IMR-90 (cell line): ENCODE results near the gene SLC39A6. TPM values are rescaled to one million over a fixed set of nuclear protein-coding genes. Genes with fewer than 3 reads are reported as not detected.
A peak's percentile ranks its signal among the peaks of the same experiment; 100 is the strongest.

ENCODE experiments used
- ATAC-seq: fragments of 200-7000 bp; cut with Tn5 transposase; 2 replicates; pipeline ENCODE4 v1.9.1; 2020; ENCODE audit warnings: low read depth, mild to moderate bottlenecking, moderate library complexity
- BruUV-seq: library from RNA; stranded (reverse); fragments of 400-500 nt; replicated peaks from 2 replicates; lab custom pipeline; 2021; lab: Mats Ljungman, UMichigan
- CTCF ChIA-PET: fragments of 300-600 bp; formaldehyde crosslinking; extraction: SDS; loops from one replicate; lab custom pipeline; 2021; ENCODE audit warnings: antibody characterized with exemption; lab: Yijun Ruan, JAX
- POLR2A ChIA-PET: fragments of 300-600 bp; sonication (Branson Sonifier 250); formaldehyde crosslinking; loops from one replicate; lab custom pipeline; 2022; ENCODE audit warnings: antibody characterized with exemption; ENCODE audit not compliant: unreplicated experiment; lab: Charles Lee
- DNase-seq: peaks from one replicate; pipeline ENCODE4 v3.0.0; 2013
- H2AFZ ChIP-seq: replicated peaks from 2 replicates; pipeline ENCODE3; 2013; ENCODE audit warnings: low read length, mild to moderate bottlenecking; ENCODE audit not compliant: poor library complexity
- H2AK5ac ChIP-seq: 2 replicates; pipeline ENCODE4 v1.6.1; 2013; ENCODE audit warnings: low read depth, low read length, inconsistent platforms
- H2AK9ac ChIP-seq: replicated peaks from 2 replicates; pipeline ENCODE3; 2013; ENCODE audit warnings: mild to moderate bottlenecking, low read depth, low read length, moderate library complexity; ENCODE audit not compliant: poor library complexity
- H2BK120ac ChIP-seq: 2 replicates; pipeline ENCODE4 v1.6.1; 2013; ENCODE audit warnings: low read depth, low read length, inconsistent platforms
- H2BK15ac ChIP-seq: 3 replicates; pipeline ENCODE4 v1.6.1; 2013; ENCODE audit warnings: low read depth, low read length, inconsistent platforms
- H2BK20ac ChIP-seq: 2 replicates; pipeline ENCODE4 v1.6.1; 2013; ENCODE audit warnings: low read depth, mild to moderate bottlenecking, inconsistent platforms, low read length, moderate library complexity
- H2BK5ac ChIP-seq: 2 replicates; pipeline ENCODE4 v1.6.1; 2013; ENCODE audit warnings: mild to moderate bottlenecking, low read depth, low read length, inconsistent platforms; ENCODE audit not compliant: poor library complexity, severe bottlenecking
- H3K14ac ChIP-seq: replicated peaks from 2 replicates; pipeline ENCODE4 v1.6.1; 2013; ENCODE audit warnings: low read depth, low read length, inconsistent platforms
- H3K18ac ChIP-seq: 2 replicates; pipeline ENCODE4 v1.6.1; 2013; ENCODE audit warnings: low read depth, low read length, control low read depth
- H3K23ac ChIP-seq: 2 replicates; pipeline ENCODE4 v1.6.1; 2013; ENCODE audit warnings: low read depth, low read length, inconsistent platforms
- H3K27ac ChIP-seq: 2 replicates; pipeline ENCODE4 v1.5.1; 2013; ENCODE audit warnings: mild to moderate bottlenecking, control low read depth, low read length; ENCODE audit not compliant: insufficient read depth
- H3K27me3 ChIP-seq: 2 replicates; pipeline ENCODE4 v1.6.1; 2013; ENCODE audit warnings: low read length; ENCODE audit not compliant: control insufficient read depth, insufficient read depth
- H3K36me3 ChIP-seq: 2 replicates; pipeline ENCODE4 v1.6.1; 2013; ENCODE audit warnings: low read length, mixed read lengths; ENCODE audit not compliant: control insufficient read depth, insufficient read depth
- H3K4ac ChIP-seq: 2 replicates; pipeline ENCODE4 v1.6.1; 2013; ENCODE audit warnings: low read depth, low read length, inconsistent platforms
- H3K4me1 ChIP-seq: 2 replicates; pipeline ENCODE4 v1.6.1; 2013; ENCODE audit warnings: low read length, mixed read lengths; ENCODE audit not compliant: control insufficient read depth, insufficient read depth
- H3K4me2 ChIP-seq: 2 replicates; pipeline ENCODE4 v1.6.1; 2013; ENCODE audit warnings: low read depth, mild to moderate bottlenecking, control low read depth, low read length, moderate library complexity
- H3K4me3 ChIP-seq: 2 replicates; pipeline ENCODE4 v1.5.1; 2013; ENCODE audit warnings: low read depth, mild to moderate bottlenecking, control low read depth, low read length, moderate library complexity; ENCODE audit not compliant: insufficient read depth
- H3K56ac ChIP-seq: 2 replicates; pipeline ENCODE4 v1.6.1; 2013; ENCODE audit warnings: low read length, inconsistent platforms; ENCODE audit not compliant: insufficient read depth; ENCODE audit errors: extremely low read depth
- H3K79me1 ChIP-seq, 2 experiments: 2 replicates each; pipeline ENCODE4 v1.6.1; 2013; ENCODE audit warnings: low read length in 2 of 2, inconsistent platforms in 1 of 2, low read depth in 1 of 2
- H3K9ac ChIP-seq: 2 replicates; pipeline ENCODE4 v1.6.1; 2013; ENCODE audit warnings: low read depth, low read length, control low read depth
- H3K9me1 ChIP-seq: 2 replicates; pipeline ENCODE4 v1.6.1; 2013; ENCODE audit warnings: low read length, inconsistent platforms; ENCODE audit not compliant: insufficient read depth
- H3K9me3 ChIP-seq: 2 replicates; pipeline ENCODE4 v1.6.1; 2013; ENCODE audit warnings: low read length; ENCODE audit not compliant: control insufficient read depth, insufficient read depth
- H4K20me1 ChIP-seq: 2 replicates; pipeline ENCODE4 v1.6.1; 2013; ENCODE audit warnings: low read length, inconsistent platforms; ENCODE audit not compliant: insufficient read depth
- H4K5ac ChIP-seq: 2 replicates; pipeline ENCODE4 v1.6.1; 2013; ENCODE audit warnings: mild to moderate bottlenecking, low read depth, low read length, control low read depth
- H4K8ac ChIP-seq, 2 experiments: 2 replicates each; pipeline ENCODE4 v1.6.1; 2013; ENCODE audit warnings: low read depth in 2 of 2, low read length in 2 of 2, control low read depth in 1 of 2, inconsistent platforms in 1 of 2
- H4K91ac ChIP-seq: 2 replicates; pipeline ENCODE4 v1.6.1; 2013; ENCODE audit warnings: low read depth, low read length, inconsistent platforms; ENCODE audit not compliant: insufficient read depth
- MAFK ChIP-seq: IDR thresholded peaks from 2 replicates; pipeline ENCODE4 v1.6.1; 2012; ENCODE audit warnings: low read depth, low read length, improper control_type of control experiment
- POLR2A ChIP-seq: IDR thresholded peaks from 2 replicates; pipeline ENCODE4 v1.6.1; 2012; ENCODE audit warnings: mild to moderate bottlenecking, low read depth, low read length
- WGBS, 2 experiments: methylation state at CpG; one replicate each; pipeline versions ENCODE4 v1.1.5 to v1.1.7; 2013; ENCODE audit warnings: missing lambda C conversion rate in 2 of 2; ENCODE audit not compliant: insufficient read length in 1 of 2; ENCODE audit errors: extremely low coverage in 2 of 2; 5-methylcytosine and 5-hydroxymethylcytosine counted together
- dilution Hi-C: fragments of 300-500 bp; cut with HindIII; formaldehyde crosslinking; loops from one replicate; pipeline ENCODE4 v1.14.3; 2018; ENCODE audit warnings: low sequenced_read_pairs; ENCODE audit not compliant: unreplicated experiment
- in situ Hi-C: fragments of 300-500 bp; cut with MboI; formaldehyde crosslinking; loops from 3 replicates; pipeline ENCODE4 v1.14.3; 2019; ENCODE audit warnings: low sequenced_read_pairs, inconsistent platforms, mixed read lengths
- intact Hi-C: fragments of 100-400 bp; cut with micrococcal nuclease; formaldehyde crosslinking; loops from 2 replicates; pipeline ENCODE4 v1.10.0; 2022
- polyA plus RNA-seq, 3 experiments: library from polyadenylated mRNA; depleted of rRNA; stranded (reverse); fragments of >200 nt; gene quantifications; 2 replicates each; pipeline ENCODE4 v1.2.3, GENCODE V29; 2012; ENCODE audit warnings: low replicate concordance in 1 of 3
- total RNA-seq: library from RNA; depleted of rRNA; stranded (reverse); fragments of >200 nt; gene quantifications from 2 replicates; pipeline ENCODE4 v1.2.3, GENCODE V29; 2012

The SLC39A6 gene
- total and polyA plus RNA-seq, 2 of the 4 experiments (the other 2 are of a cell fraction): 48.7 to 91.9 TPM

GRCh38 chr18:36128907-36129299, 237 bp downstream of the SLC39A6 start:
- Histone ChIP-seq H2BK5ac (peak overlapping the region; percentile 59), H3K79me1 (peaks cover 21 to 80% of the 10 kb centered on the region in 2 experiments), H4K5ac (no peak overlapping the region), H3K9ac (peak overlapping the region; percentile 70), H2AK5ac (no peak overlapping the region), H3K18ac (no peak overlapping the region; the same call in 1 of the 2 replicates), H3K36me3 (peaks cover 19% of the 10 kb centered on the region), H4K91ac (peak overlapping the region; percentile 27; the same call in 1 of the 2 replicates), H2AFZ (peak overlapping the region; percentile 99), H3K4me3 (peak overlapping the region; percentile 89), H3K4me1 (peaks cover 8% of the 10 kb centered on the region), H3K23ac (peak overlapping the region; percentile 52; the same call in 1 of the 2 replicates), H3K14ac (peak overlapping the region; percentile 2), H3K9me1 (peaks cover 22% of the 10 kb centered on the region), H3K4me2 (peak overlapping the region; percentile 96), H2BK120ac (no peak overlapping the region; the same call in 1 of the 2 replicates), H4K20me1 (peaks cover 52% of the 10 kb centered on the region), H3K27me3 (no peaks in the 10 kb centered on the region), H2BK15ac (no peak overlapping the region), H2BK20ac (no peak overlapping the region), H3K56ac (peak overlapping the region; percentile 35), H2AK9ac (peak overlapping the region; percentile 75), H3K27ac (peak overlapping the region; percentile 82), H4K8ac (no peak overlapping the region; a peak in 2 of 4 replicates), H3K4ac (peak overlapping the region; percentile 10), H3K9me3 (no peaks in the 10 kb centered on the region)
- ChIA-PET CTCF (interaction anchor here (0.8 to 1.3 kb wide), 2 partner anchors 22 to 33 kb away, joined by 3 to 4 read pairs; no protein-coding TSS in a partner anchor), POLR2A (interaction anchor here (0.6 to 1.5 kb wide), 2 partner anchors 51 to 111 kb away, joined by 3 to 5 read pairs; no protein-coding TSS in a partner anchor)
- ATAC-seq (peak; percentile 12), DNase-seq (no peak)
- dilution Hi-C loops: no loop called here
- in situ Hi-C loops: no loop called here
- 3% methylated on average over 28 of the region's 37 CpGs; no CpG with 5 or more reads in 1 of the 2 experiments for WGBS, 2 experiments
- no peak for TF ChIP-seq MAFK
- TF ChIP-seq POLR2A: no peak
- no TSS peak for BruUV-seq
- intact Hi-C loops: loop anchor here (1.0 to 5.0 kb wide), 4 partner anchors 29 to 155 kb away; no protein-coding TSS in a partner anchor
